IMR-90 (cell line): ENCODE measurements around the gene NFATC3. TPM values are rescaled to one million over a fixed set of nuclear protein-coding genes. Genes with fewer than 3 reads are reported as not detected.
A peak's percentile ranks its signal among the peaks of the same experiment; 100 is the strongest.

ENCODE experiments used
- ATAC-seq: fragments of 200-7000 bp; cut with Tn5 transposase; 2 replicates; pipeline ENCODE4 v1.9.1; 2020; ENCODE audit warnings: low read depth, mild to moderate bottlenecking, moderate library complexity
- BruUV-seq: library from RNA; stranded (reverse); fragments of 400-500 nt; replicated peaks from 2 replicates; lab custom pipeline; 2021; lab: Mats Ljungman, UMichigan
- CTCF ChIA-PET: fragments of 300-600 bp; formaldehyde crosslinking; extraction: SDS; loops from one replicate; lab custom pipeline; 2021; ENCODE audit warnings: antibody characterized with exemption; lab: Yijun Ruan, JAX
- POLR2A ChIA-PET: fragments of 300-600 bp; sonication (Branson Sonifier 250); formaldehyde crosslinking; loops from one replicate; lab custom pipeline; 2022; ENCODE audit warnings: antibody characterized with exemption; ENCODE audit not compliant: unreplicated experiment; lab: Charles Lee
- DNase-seq: peaks from one replicate; pipeline ENCODE4 v3.0.0; 2013
- H2AFZ ChIP-seq: replicated peaks from 2 replicates; pipeline ENCODE3; 2013; ENCODE audit warnings: low read length, mild to moderate bottlenecking; ENCODE audit not compliant: poor library complexity
- H2AK5ac ChIP-seq: 2 replicates; pipeline ENCODE4 v1.6.1; 2013; ENCODE audit warnings: low read depth, low read length, inconsistent platforms
- H2AK9ac ChIP-seq: replicated peaks from 2 replicates; pipeline ENCODE3; 2013; ENCODE audit warnings: mild to moderate bottlenecking, low read depth, low read length, moderate library complexity; ENCODE audit not compliant: poor library complexity
- H2BK120ac ChIP-seq: 2 replicates; pipeline ENCODE4 v1.6.1; 2013; ENCODE audit warnings: low read depth, low read length, inconsistent platforms
- H2BK15ac ChIP-seq: 3 replicates; pipeline ENCODE4 v1.6.1; 2013; ENCODE audit warnings: low read depth, low read length, inconsistent platforms
- H2BK20ac ChIP-seq: 2 replicates; pipeline ENCODE4 v1.6.1; 2013; ENCODE audit warnings: low read depth, mild to moderate bottlenecking, inconsistent platforms, low read length, moderate library complexity
- H2BK5ac ChIP-seq: 2 replicates; pipeline ENCODE4 v1.6.1; 2013; ENCODE audit warnings: mild to moderate bottlenecking, low read depth, low read length, inconsistent platforms; ENCODE audit not compliant: poor library complexity, severe bottlenecking
- H3K14ac ChIP-seq: replicated peaks from 2 replicates; pipeline ENCODE4 v1.6.1; 2013; ENCODE audit warnings: low read depth, low read length, inconsistent platforms
- H3K18ac ChIP-seq: 2 replicates; pipeline ENCODE4 v1.6.1; 2013; ENCODE audit warnings: low read depth, low read length, control low read depth
- H3K23ac ChIP-seq: 2 replicates; pipeline ENCODE4 v1.6.1; 2013; ENCODE audit warnings: low read depth, low read length, inconsistent platforms
- H3K27ac ChIP-seq: 2 replicates; pipeline ENCODE4 v1.5.1; 2013; ENCODE audit warnings: mild to moderate bottlenecking, control low read depth, low read length; ENCODE audit not compliant: insufficient read depth
- H3K27me3 ChIP-seq: 2 replicates; pipeline ENCODE4 v1.6.1; 2013; ENCODE audit warnings: low read length; ENCODE audit not compliant: control insufficient read depth, insufficient read depth
- H3K36me3 ChIP-seq: 2 replicates; pipeline ENCODE4 v1.6.1; 2013; ENCODE audit warnings: low read length, mixed read lengths; ENCODE audit not compliant: control insufficient read depth, insufficient read depth
- H3K4ac ChIP-seq: 2 replicates; pipeline ENCODE4 v1.6.1; 2013; ENCODE audit warnings: low read depth, low read length, inconsistent platforms
- H3K4me1 ChIP-seq: 2 replicates; pipeline ENCODE4 v1.6.1; 2013; ENCODE audit warnings: low read length, mixed read lengths; ENCODE audit not compliant: control insufficient read depth, insufficient read depth
- H3K4me2 ChIP-seq: 2 replicates; pipeline ENCODE4 v1.6.1; 2013; ENCODE audit warnings: low read depth, mild to moderate bottlenecking, control low read depth, low read length, moderate library complexity
- H3K4me3 ChIP-seq: 2 replicates; pipeline ENCODE4 v1.5.1; 2013; ENCODE audit warnings: low read depth, mild to moderate bottlenecking, control low read depth, low read length, moderate library complexity; ENCODE audit not compliant: insufficient read depth
- H3K56ac ChIP-seq: 2 replicates; pipeline ENCODE4 v1.6.1; 2013; ENCODE audit warnings: low read length, inconsistent platforms; ENCODE audit not compliant: insufficient read depth; ENCODE audit errors: extremely low read depth
- H3K79me1 ChIP-seq, 2 experiments: 2 replicates each; pipeline ENCODE4 v1.6.1; 2013; ENCODE audit warnings: low read length in 2 of 2, inconsistent platforms in 1 of 2, low read depth in 1 of 2
- H3K9ac ChIP-seq: 2 replicates; pipeline ENCODE4 v1.6.1; 2013; ENCODE audit warnings: low read depth, low read length, control low read depth
- H3K9me1 ChIP-seq: 2 replicates; pipeline ENCODE4 v1.6.1; 2013; ENCODE audit warnings: low read length, inconsistent platforms; ENCODE audit not compliant: insufficient read depth
- H3K9me3 ChIP-seq: 2 replicates; pipeline ENCODE4 v1.6.1; 2013; ENCODE audit warnings: low read length; ENCODE audit not compliant: control insufficient read depth, insufficient read depth
- H4K20me1 ChIP-seq: 2 replicates; pipeline ENCODE4 v1.6.1; 2013; ENCODE audit warnings: low read length, inconsistent platforms; ENCODE audit not compliant: insufficient read depth
- H4K5ac ChIP-seq: 2 replicates; pipeline ENCODE4 v1.6.1; 2013; ENCODE audit warnings: mild to moderate bottlenecking, low read depth, low read length, control low read depth
- H4K8ac ChIP-seq, 2 experiments: 2 replicates each; pipeline ENCODE4 v1.6.1; 2013; ENCODE audit warnings: low read depth in 2 of 2, low read length in 2 of 2, control low read depth in 1 of 2, inconsistent platforms in 1 of 2
- H4K91ac ChIP-seq: 2 replicates; pipeline ENCODE4 v1.6.1; 2013; ENCODE audit warnings: low read depth, low read length, inconsistent platforms; ENCODE audit not compliant: insufficient read depth
- BHLHE40 ChIP-seq: fragments of 150-350 bp; IDR thresholded peaks from 2 replicates; pipeline ENCODE4 v1.6.1; 2016; ENCODE audit warnings: mild to moderate bottlenecking, low read depth, low read length
- CEBPB ChIP-seq: IDR thresholded peaks from 2 replicates; pipeline ENCODE4 v1.6.1; 2012; ENCODE audit warnings: low read depth, low read length, improper control_type of control experiment
- CHD1 ChIP-seq: IDR thresholded peaks from 2 replicates; pipeline ENCODE4 v1.6.1; 2012; ENCODE audit warnings: low read depth, low read length, improper control_type of control experiment
- MAFK ChIP-seq: IDR thresholded peaks from 2 replicates; pipeline ENCODE4 v1.6.1; 2012; ENCODE audit warnings: low read depth, low read length, improper control_type of control experiment
- MAZ ChIP-seq: IDR thresholded peaks from 2 replicates; pipeline ENCODE4 v1.6.1; 2012; ENCODE audit warnings: low read depth, mild to moderate bottlenecking, low read length, improper control_type of control experiment, moderate library complexity, borderline replicate concordance
- MXI1 ChIP-seq: IDR thresholded peaks from 2 replicates; pipeline ENCODE4 v1.6.1; 2012; ENCODE audit warnings: low read depth, mild to moderate bottlenecking, low read length, moderate library complexity, borderline replicate concordance
- NFE2L2 ChIP-seq: fragments of 150-350 bp; IDR thresholded peaks from 2 replicates; pipeline ENCODE4 v1.6.1; 2016; ENCODE audit warnings: low read depth, mild to moderate bottlenecking, low read length
- POLR2A ChIP-seq: IDR thresholded peaks from 2 replicates; pipeline ENCODE4 v1.6.1; 2012; ENCODE audit warnings: mild to moderate bottlenecking, low read depth, low read length
- RAD21 ChIP-seq: IDR thresholded peaks from 2 replicates; pipeline ENCODE4 v1.6.1; 2012; ENCODE audit warnings: low read length, improper control_type of control experiment
- RCOR1 ChIP-seq: IDR thresholded peaks from 2 replicates; pipeline ENCODE4 v1.6.1; 2012; ENCODE audit warnings: mild to moderate bottlenecking, low read length, improper control_type of control experiment; ENCODE audit not compliant: insufficient replicate concordance
- RFX5 ChIP-seq: IDR thresholded peaks from 2 replicates; pipeline ENCODE4 v1.8.0; 2012; ENCODE audit warnings: low read depth, mild to moderate bottlenecking, low read length, moderate library complexity
- SMC3 ChIP-seq: fragments of 150-350 bp; IDR thresholded peaks from 2 replicates; pipeline ENCODE4 v1.6.1; 2016; ENCODE audit warnings: low read depth, mild to moderate bottlenecking, antibody characterized with exemption, low read length, moderate library complexity
- USF2 ChIP-seq: fragments of 150-350 bp; IDR thresholded peaks from 2 replicates; pipeline ENCODE4 v1.6.1; 2017; ENCODE audit warnings: mild to moderate bottlenecking, antibody characterized with exemption, low read length, low read depth
- WGBS, 2 experiments: methylation state at CpG; one replicate each; pipeline versions ENCODE4 v1.1.5 to v1.1.7; 2013; ENCODE audit warnings: missing lambda C conversion rate in 2 of 2; ENCODE audit not compliant: insufficient read length in 1 of 2; ENCODE audit errors: extremely low coverage in 2 of 2; 5-methylcytosine and 5-hydroxymethylcytosine counted together
- dilution Hi-C: fragments of 300-500 bp; cut with HindIII; formaldehyde crosslinking; loops from one replicate; pipeline ENCODE4 v1.14.3; 2018; ENCODE audit warnings: low sequenced_read_pairs; ENCODE audit not compliant: unreplicated experiment
- in situ Hi-C: fragments of 300-500 bp; cut with MboI; formaldehyde crosslinking; loops from 3 replicates; pipeline ENCODE4 v1.14.3; 2019; ENCODE audit warnings: low sequenced_read_pairs, inconsistent platforms, mixed read lengths
- intact Hi-C: fragments of 100-400 bp; cut with micrococcal nuclease; formaldehyde crosslinking; loops from 2 replicates; pipeline ENCODE4 v1.10.0; 2022
- polyA plus RNA-seq, 3 experiments: library from polyadenylated mRNA; depleted of rRNA; stranded (reverse); fragments of >200 nt; gene quantifications; 2 replicates each; pipeline ENCODE4 v1.2.3, GENCODE V29; 2012; ENCODE audit warnings: low replicate concordance in 1 of 3
- total RNA-seq: library from RNA; depleted of rRNA; stranded (reverse); fragments of >200 nt; gene quantifications from 2 replicates; pipeline ENCODE4 v1.2.3, GENCODE V29; 2012
- TF ChIP-seq, protein P1 (sequence below): fragments of 150-350 bp; IDR thresholded peaks from 2 replicates; pipeline ENCODE4 v1.6.1; 2016; ENCODE audit warnings: low read depth, mild to moderate bottlenecking, low read length, moderate library complexity, borderline replicate concordance
- TF ChIP-seq, protein P2 (sequence below): conservative IDR thresholded peaks from 2 replicates; pipeline ENCODE4 v1.5.1; 2012; ENCODE audit warnings: mild to moderate bottlenecking, low read depth, low read length, improper control_type of control experiment

The NFATC3 gene
- total and polyA plus RNA-seq, 2 of the 4 experiments (the other 2 are of a cell fraction), result 6.3 to 21.5 TPM

DNA sequence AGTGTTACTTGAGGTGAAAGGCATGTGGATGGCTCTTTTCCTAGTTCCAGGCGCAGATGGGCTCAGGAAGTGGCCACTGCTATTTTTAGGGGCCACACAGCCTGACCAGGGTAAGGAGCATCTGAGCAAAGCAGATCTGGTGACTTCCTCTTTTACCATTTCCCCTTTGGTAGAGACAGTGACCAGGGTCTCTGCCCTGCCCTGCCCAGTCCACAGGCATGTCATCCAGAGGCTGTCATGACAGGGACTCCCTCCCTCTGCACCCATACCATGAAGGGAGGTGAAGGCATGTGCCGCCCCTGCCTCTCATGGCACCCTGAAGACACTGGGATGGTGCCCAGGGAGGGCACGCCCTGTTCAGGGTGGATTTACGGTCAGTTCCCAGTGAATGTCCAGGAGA, 162.2 kb downstream of the NFATC3 start:
- WGBS, 2 experiments, result 100% methylated on average over 2 of the region's 4 CpGs; no CpG with 5 or more reads in 1 of the 2 experiments
- no peak overlapping the region for H3K4me3 ChIP-seq
- no peak overlapping the region for H3K9ac ChIP-seq
- CTCF ChIA-PET, result no interaction called here
- TF ChIP-seq NFE2L2 (no peak), CEBPB (no peak), RCOR1 (no peak), RFX5 (no peak), MXI1 (no peak), RAD21 (no peak), MAFK (no peak), CHD1 (no peak), MAZ (no peak), SMC3 (no peak), BHLHE40 (no peak), USF2 (no peak), POLR2A (no peak)
- TF ChIP-seq, protein P1, sequence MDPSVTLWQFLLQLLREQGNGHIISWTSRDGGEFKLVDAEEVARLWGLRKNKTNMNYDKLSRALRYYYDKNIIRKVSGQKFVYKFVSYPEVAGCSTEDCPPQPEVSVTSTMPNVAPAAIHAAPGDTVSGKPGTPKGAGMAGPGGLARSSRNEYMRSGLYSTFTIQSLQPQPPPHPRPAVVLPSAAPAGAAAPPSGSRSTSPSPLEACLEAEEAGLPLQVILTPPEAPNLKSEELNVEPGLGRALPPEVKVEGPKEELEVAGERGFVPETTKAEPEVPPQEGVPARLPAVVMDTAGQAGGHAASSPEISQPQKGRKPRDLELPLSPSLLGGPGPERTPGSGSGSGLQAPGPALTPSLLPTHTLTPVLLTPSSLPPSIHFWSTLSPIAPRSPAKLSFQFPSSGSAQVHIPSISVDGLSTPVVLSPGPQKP, result no peak
- TF ChIP-seq, protein P2, sequence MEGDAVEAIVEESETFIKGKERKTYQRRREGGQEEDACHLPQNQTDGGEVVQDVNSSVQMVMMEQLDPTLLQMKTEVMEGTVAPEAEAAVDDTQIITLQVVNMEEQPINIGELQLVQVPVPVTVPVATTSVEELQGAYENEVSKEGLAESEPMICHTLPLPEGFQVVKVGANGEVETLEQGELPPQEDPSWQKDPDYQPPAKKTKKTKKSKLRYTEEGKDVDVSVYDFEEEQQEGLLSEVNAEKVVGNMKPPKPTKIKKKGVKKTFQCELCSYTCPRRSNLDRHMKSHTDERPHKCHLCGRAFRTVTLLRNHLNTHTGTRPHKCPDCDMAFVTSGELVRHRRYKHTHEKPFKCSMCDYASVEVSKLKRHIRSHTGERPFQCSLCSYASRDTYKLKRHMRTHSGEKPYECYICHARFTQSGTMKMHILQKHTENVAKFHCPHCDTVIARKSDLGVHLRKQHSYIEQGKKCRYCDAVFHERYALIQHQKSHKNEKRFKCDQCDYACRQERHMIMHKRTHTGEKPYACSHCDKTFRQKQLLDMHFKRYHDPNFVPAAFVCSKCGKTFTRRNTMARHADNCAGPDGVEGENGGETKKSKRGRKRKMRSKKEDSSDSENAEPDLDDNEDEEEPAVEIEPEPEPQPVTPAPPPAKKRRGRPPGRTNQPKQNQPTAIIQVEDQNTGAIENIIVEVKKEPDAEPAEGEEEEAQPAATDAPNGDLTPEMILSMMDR, result no peak
- H3K14ac ChIP-seq, result no peak overlapping the region
- no peak overlapping the region for H2BK5ac ChIP-seq
- no peaks in the 10 kb centered on the region for H4K20me1 ChIP-seq
- no peak overlapping the region for H2BK15ac ChIP-seq
- H3K4me1 ChIP-seq, result peaks cover 14% of the 10 kb centered on the region
- H2AK5ac ChIP-seq, result 0 out of 2 replicates have a peak overlapping the region, but pooled peaks have one; percentile 33
- H3K18ac ChIP-seq, result no peak overlapping the region
- no peak overlapping the region for H2BK120ac ChIP-seq
- no peak overlapping the region for H3K56ac ChIP-seq
- peak overlapping the region; percentile 23 for H2AK9ac ChIP-seq
- BruUV-seq, result no TSS peak
- peaks cover 27% of the 10 kb centered on the region for H3K9me1 ChIP-seq
- no peak overlapping the region for H2BK20ac ChIP-seq
- H4K8ac ChIP-seq, result no peak overlapping the region
- no peak overlapping the region for H4K5ac ChIP-seq
- peaks cover 10% of the 10 kb centered on the region for H3K36me3 ChIP-seq
- H2AFZ ChIP-seq, result peak overlapping the region; percentile 18
- H3K27ac ChIP-seq, result no peak overlapping the region
- no peak overlapping the region for H3K4me2 ChIP-seq
- intact Hi-C loops (no loop called here), in situ Hi-C loops (no loop called here), dilution Hi-C loops (no loop called here)
- no peak overlapping the region for H4K91ac ChIP-seq
- no peak overlapping the region for H3K4ac ChIP-seq
- ATAC-seq (no peak), DNase-seq (no peak)
- no peaks in the 10 kb centered on the region for H3K27me3 ChIP-seq
- POLR2A ChIA-PET, result no interaction called here
- H3K9me3 ChIP-seq, result no peaks in the 10 kb centered on the region
- no peak overlapping the region for H3K23ac ChIP-seq
- peaks cover 30 to 49% of the 10 kb centered on the region in 2 experiments for H3K79me1 ChIP-seq
